AG08395 (cell line): ENCODE measurements around the gene NKX2-1.
"Not testable (repeated sequence)": the region's sequence is repeated elsewhere in the genome, so short reads cannot be mapped to it uniquely, and the experiment has no call there.

Experiments used
- DNase-seq: peaks from one replicate; pipeline ENCODE4 v3.0.0; 2012; ENCODE audit warnings: mixed read lengths, low spot score

NKX2-1 gene

DNA sequence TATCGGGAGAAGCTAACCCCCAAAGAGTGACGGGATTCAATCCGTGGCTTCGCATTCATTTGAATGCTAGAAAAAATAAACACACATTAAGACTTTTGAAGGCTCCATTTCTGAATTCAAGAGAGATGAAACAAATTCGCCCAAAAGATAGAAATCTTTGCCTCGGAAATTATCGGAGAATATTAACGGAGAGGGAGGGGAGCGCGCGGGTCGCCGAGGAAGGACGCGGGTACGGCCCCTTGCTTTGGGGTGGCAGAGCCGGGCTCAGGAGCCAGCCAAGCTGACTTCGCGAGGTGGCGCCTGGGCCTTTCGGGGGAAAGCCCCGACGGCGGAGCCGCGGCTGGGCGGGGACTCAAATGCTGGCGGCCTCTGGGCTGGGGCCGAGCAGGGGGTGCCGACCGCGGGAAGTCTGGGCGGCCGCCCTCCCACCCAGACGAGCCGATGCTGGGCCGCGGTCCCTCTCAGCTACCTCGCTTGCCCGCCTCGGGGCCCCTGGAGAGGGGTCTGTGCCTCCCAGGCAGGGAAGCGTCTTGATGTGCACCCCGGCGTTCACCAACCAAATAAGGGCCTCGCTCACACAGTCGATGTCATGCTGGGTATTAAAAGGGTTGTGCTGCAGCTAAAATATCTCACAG is 14.7 kb downstream of the NKX2-1 start:
- no peak for DNase-seq

DNA sequence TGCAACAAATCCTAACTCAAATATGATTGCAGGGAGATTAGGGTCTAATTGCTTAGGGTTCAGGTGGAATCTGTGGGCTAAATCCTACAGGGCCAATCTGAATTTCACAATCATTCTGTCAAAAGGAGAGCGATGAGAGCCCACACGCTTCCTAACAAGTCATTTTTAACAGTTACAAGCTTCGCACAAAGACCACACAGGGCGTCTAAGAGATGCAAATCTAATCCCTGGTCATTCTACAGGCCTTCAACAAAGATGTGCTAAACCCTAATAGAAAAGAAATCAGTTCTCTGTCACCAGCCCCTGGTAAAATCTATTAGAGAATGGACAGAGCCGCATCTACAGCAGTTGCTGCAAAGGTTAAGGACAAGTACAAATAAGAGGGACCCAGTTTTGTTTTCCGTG is 15.3 kb downstream of the NKX2-1 start:
- DNase-seq = no peak

DNA sequence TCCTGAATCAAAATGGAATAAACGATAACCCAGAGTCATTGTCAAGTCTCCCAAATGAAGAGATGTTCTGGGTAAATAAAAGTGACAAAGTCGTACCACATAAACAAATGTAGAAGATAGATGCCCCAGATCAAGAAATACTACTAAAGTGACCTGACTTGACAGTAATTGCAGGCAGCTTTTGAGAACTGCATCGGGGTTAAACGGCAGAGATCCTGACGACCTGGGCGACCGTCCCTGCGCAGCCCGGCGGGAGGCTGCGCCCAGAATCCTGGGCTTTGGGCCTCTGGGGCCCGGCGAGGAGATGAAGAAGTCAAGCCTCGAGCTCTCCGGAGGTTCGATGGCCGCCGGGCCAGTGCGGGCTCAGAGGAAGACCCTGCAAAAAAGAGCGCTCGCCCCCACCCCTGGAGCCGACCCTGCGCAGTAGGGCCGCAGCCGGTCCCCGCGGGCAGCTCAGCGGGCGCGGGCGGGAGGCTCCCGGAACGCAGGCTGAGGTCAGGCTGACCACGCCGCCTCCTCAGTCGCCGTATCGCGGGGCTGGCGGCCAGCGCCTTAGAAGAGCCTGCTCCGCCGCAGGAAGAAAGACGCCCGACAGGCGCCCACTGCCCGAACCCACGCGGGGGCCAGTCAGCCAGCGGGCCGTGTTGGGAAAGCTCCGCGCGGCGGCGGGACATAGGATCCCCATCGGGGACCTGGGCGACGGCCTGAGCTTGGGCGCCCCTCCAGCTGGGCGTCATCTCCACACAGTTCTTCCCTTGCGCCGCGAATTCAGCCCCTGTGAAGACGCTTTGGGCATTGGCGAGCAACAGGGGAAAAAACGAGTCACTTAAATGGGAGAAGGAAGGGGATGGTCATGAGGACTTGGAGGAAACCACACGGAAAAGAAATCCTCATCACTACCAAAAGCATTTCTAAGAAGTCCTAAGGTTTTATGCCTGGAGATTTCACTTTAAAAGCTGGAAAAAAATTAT is 16.0 kb downstream of the NKX2-1 start:
- no peak for DNase-seq

DNA sequence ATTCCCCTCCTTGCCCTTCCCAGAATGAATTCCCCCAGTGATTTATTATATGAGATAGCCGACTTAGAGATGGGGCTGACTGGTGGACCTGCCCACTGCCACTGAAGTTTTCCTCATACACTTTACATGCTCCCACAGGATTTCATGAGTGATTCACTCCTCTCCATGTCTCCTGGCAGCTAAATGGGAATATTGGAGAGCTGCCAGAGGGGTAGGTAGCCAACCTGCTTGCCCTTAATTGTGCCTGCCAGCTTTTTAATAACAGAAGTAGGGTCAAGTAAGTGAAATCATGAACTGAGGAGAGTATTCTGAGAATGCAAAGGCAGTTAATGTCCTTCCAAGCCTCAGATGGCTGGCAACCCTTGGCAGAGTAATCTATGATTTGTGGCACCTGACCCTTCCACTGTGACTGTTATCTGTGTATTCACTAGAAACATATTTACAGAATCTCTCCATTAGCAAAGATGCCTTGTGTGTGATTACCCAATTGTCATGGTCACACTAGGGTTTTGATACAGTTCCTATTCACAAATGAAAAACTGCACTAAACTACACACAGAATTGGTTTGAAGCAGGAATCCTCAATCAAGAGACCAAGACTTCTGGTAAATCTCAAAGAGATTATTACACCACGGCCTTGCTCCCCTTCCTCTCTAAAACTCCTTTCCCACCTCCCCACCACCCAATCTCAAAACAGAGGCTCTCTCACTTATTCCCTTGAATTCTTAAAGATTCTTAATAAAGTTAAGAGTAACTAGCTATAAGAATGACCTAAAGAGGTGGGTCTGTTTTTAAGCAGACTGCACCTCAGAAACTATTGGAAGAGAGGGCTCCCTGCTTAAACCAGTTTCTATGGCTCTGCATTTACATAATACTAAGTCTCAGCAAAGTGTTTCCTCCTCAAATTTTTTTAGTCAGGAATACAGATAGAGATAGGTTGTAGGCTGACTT is 17.2 kb downstream of the NKX2-1 start:
- DNase-seq = no peak

DNA sequence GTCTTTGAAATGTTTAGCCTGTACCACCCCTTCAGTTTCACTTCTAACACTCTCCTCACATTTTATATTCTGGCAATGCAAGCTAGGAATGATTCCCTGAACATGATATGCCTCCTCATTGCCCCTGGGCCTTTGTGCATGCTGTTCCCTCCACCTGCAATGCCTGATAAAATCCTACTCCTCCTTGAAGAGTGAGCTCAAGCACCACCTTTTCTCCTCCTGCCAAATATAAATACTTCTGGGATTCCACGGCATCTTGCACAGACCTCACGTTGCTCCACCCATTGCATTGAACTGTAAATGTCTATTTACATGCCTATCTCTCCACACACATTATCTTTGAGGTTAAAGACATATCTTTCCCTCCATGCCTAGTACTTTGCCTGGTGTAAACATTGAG is 21.1 kb downstream of the NKX2-1 start:
- no peak for DNase-seq

DNA sequence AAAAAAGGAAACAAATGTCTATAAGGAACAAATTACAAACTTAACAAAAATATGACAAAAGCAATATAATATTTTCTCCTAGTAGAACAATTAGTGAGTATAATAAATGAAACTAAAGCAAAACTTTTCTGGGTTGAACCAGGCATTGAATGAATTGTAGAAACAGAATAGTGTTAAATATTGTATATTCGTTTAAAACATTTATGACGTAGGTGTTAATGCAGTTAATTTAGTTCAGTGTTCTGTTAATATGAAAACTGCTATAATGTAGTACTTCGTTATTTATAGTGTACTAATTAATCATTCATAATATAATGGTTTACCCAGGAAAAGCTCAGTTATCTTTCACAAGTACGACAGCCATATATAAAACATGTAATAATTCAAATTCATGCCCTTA is 23.7 kb downstream of the NKX2-1 start:
- no peak for DNase-seq

DNA sequence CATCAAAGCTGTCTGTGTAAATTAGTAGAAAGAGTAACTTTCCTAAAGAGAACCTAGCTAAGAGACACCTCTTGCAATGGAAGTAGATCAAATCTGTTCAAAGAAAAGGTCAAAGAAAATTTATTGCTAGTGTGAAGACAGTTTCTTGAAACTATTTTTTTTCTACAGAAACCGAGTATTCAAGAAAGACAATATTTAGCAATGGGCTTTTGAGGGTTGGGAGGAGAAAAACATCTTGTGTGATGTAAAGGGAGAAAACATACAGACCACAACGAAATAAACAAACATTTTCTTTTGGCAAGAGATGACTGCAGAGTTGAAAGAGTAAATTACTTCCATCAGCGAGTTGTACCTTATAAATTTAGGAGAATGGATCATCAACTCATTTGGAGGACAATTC is 24.4 kb downstream of the NKX2-1 start:
- DNase-seq = no peak

DNA sequence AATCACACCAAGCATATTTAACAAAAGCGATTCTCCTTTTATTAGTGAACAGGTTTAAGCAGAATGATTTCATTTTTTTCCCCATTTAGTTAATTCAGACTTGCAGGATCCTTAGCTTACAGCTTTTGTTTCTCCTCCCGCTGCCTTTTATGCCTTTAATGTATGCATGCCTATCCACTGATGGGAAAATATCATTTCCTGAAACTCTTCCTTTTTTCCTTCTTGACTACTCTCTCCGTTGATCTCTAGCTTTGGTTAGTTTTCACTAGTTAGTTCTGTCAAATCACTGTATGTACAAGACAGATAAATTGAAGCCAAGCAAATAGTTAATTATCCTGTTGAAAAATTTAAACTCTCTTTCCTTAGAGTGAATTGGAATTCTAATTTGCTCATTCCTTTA is 26.3 kb downstream of the NKX2-1 start:
- no peak for DNase-seq

DNA sequence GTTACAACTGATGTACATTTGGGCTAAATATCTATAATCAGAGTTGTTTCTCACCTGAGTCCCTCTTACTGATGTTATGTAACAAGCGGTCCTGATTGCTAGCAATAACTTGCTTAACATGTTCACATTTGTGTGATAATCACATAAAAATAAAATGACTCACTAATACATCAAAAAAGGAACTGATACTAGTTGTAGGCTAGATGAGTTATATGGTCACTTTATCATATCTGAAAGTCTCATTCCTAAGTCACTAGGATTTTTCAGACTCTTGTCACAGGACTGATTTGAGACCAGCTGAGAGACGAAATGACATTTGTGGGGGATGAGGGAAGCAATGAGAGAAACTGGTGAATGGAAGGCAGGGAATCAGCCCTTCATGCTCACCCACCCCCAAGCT is 34.3 kb downstream of the NKX2-1 start:
- no peak for DNase-seq

DNA sequence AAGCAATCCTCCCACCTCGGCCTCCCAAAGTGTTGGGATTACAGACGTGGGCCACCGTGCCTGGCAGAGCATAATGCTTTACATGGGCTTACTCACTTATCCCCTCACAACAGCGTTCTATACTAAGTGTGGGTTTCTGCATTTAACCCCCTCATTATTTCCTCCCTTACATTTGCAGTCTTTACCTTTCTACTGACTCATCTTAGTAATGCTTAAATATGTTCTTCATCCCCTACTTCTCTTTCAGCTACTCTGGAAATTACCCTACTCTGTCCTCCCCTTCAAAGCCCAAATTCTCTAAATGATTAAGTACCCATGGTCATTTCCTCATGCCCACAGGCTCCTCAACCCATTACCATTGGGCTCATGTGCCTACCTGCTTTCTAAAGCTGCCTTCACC is 40.7 kb downstream of the NKX2-1 start:
- DNase-seq = no peak

DNA sequence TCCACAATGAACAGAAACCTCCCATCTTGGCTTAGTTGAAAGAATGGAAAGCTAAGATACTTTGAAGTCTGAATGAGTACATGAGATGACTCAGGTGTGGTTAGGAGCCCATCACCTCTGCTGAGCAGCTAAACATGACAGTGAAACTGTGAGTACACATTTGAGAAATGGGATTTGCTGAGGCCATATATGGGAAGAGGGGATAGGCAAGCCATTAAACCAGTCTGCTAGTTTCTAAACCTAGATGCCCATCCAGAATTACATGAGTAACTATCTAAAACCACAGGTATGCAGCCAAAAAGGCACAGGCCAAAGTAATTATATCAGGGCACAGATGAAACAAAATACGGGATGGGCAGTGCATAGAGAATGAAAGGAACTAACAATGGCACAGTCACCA is 41.2 kb downstream of the NKX2-1 start:
- no peak for DNase-seq

DNA sequence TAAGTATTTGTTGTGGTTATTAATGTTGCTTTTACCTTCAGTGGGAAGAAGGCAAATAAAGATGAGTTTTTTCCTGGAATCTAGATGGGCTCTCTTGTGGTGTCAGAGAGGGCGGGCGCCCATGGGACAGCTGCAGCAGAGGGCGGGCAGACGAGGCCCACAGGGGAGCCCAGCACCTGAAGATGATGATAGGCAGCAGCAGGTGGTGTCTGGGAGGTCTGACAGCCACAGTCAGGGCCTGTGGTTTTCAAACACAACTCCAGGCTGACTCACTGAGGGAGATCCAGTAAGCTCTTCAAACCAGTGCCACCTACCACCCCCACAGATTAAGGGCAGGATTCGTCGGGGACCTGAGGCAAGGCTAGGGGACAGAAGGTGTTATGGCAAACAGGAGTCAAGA is 42.8 kb downstream of the NKX2-1 start:
- DNase-seq = no peak

DNA sequence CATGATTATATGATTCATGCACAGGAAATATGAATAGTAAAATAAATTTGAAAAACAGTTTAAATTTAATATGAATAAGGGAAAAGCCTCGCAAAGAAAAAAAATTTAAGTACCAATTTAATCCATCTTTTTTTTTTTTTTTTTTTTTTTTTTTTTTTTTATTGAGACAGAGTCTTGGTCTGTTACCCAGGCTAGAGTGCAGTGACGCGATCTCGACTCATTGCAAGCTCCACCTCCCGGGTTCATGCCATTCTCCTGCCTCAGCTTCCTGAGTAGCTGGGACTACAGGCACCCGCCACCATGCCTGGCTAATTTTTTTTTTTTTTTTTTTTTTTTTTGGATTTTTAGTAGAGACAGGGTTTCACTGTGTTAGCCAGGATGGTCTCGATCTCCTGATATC is 44.0 kb downstream of the NKX2-1 start:
- not testable (repeated sequence) for DNase-seq

DNA sequence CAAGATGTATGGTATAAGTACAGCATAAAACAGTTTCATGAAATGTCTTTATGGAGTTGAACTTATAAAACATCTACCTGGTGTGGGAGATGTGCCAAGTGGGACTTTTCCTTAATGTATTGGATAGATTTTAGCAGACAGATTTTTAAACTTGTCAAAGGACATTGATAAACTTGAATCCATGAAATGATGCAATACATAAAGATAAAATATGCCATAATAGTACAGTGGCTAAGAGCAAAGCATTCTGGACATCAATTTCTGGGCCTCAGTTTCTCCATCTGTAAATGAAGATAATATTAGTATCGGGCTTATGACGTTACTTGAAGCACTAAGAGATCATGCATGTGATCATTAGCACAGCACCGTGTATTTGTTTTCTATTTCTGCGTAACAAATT is 45.4 kb downstream of the NKX2-1 start:
- no peak for DNase-seq

DNA sequence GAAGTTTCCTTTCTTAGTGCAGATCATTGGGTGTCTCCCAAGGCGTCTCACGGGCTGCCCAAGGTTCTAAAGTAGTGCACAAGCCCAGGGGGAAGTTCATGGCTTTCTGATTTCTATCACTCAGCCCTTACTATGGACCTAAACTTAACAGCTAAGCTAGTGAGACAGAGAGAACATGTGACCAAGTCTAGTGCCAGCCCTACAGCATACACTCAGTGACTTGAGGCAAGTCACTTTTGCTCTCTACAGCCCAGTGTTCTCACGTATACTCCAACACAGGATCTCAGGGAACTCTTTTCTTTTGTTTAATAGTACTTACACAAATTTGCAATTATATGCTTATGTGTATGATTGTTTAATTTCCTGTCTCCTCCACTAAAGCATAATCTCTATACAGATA is 48.6 kb downstream of the NKX2-1 start:
- no peak for DNase-seq

DNA sequence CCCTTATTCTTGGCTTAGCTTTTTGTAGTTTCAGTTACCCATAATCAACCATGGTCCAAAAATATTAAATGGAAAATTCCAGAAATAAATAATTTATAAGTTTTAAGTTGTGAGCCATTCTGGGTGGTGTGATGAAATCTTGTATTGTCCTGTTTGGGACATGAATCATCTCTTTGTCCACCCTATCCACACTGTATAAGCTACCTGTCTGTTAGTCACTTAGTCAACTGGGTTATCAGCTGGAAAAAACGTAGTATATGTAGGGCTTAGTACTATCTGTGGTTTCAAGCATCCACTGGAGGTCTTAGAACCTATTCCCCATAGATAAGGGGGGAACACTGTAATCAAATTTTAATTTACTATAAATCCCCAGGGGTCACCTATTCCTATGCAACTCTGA is 52.7 kb downstream of the NKX2-1 start:
- DNase-seq = no peak
